Loucy (cell line): Measurements from ENCODE around the gene LHPP.

Experiments used
- H2AFZ ChIP-seq: fragments of 200-600 bp; sonication (generic); 2 replicates; pipeline ENCODE4 v1.6.0; 2016; ENCODE audit warnings: antibody characterized with exemption, mild to moderate bottlenecking, low read length, moderate library complexity
- H3F3A ChIP-seq: fragments of 200-600 bp; 2 replicates; pipeline ENCODE4 v1.6.0; 2016; ENCODE audit warnings: antibody characterized with exemption, low read depth, mild to moderate bottlenecking
- H3K27me3 ChIP-seq: fragments of 200-600 bp; sonication (generic); 2 replicates; pipeline ENCODE4 v1.6.1; 2014; ENCODE audit warnings: low read length, mild to moderate bottlenecking; ENCODE audit not compliant: insufficient read depth, poor library complexity, severe bottlenecking
- H3K36me3 ChIP-seq: fragments of 200-600 bp; sonication (generic); 2 replicates; pipeline ENCODE4 v1.6.1; 2016; ENCODE audit warnings: low read length; ENCODE audit not compliant: insufficient read depth
- H3K4me1 ChIP-seq: fragments of 200-600 bp; sonication (generic); 2 replicates; pipeline ENCODE4 v1.5.1; 2014; ENCODE audit warnings: low read length, mild to moderate bottlenecking; ENCODE audit not compliant: insufficient read depth, poor library complexity, severe bottlenecking
- H3K4me2 ChIP-seq: fragments of 200-600 bp; sonication (generic); 2 replicates; pipeline ENCODE4 v1.6.0; 2014; ENCODE audit warnings: antibody characterized with exemption, low read length, low read depth, mild to moderate bottlenecking; ENCODE audit not compliant: poor library complexity, severe bottlenecking
- H3K4me3 ChIP-seq: fragments of 200-600 bp; sonication (generic); 2 replicates; pipeline ENCODE4 v1.5.1; 2014; ENCODE audit warnings: low read length, mild to moderate bottlenecking, mixed read lengths; ENCODE audit not compliant: poor library complexity, severe bottlenecking
- H3K79me2 ChIP-seq: fragments of 200-600 bp; sonication (generic); 2 replicates; pipeline ENCODE4 v1.6.1; 2014; ENCODE audit warnings: low read length; ENCODE audit not compliant: insufficient read depth
- H3K9ac ChIP-seq: fragments of 200-600 bp; sonication (generic); 2 replicates; pipeline ENCODE4 v1.6.0; 2014; ENCODE audit warnings: mild to moderate bottlenecking, low read depth, low read length, moderate library complexity; ENCODE audit not compliant: poor library complexity, severe bottlenecking
- H3K9me2 ChIP-seq: fragments of 200-600 bp; sonication (generic); replicated peaks from 2 replicates; pipeline ENCODE4 v1.6.1; 2016; ENCODE audit warnings: low read depth, low read length, mixed read lengths
- H3K9me3 ChIP-seq: fragments of 200-600 bp; sonication (generic); 2 replicates; pipeline ENCODE4 v1.6.1; 2014; ENCODE audit warnings: mild to moderate bottlenecking, antibody characterized with exemption, low read length, low read depth; ENCODE audit not compliant: insufficient read depth
- H4K20me1 ChIP-seq: fragments of 200-600 bp; sonication (generic); 2 replicates; pipeline ENCODE4 v1.6.0; 2014; ENCODE audit warnings: antibody characterized with exemption, low read length, mild to moderate bottlenecking; ENCODE audit not compliant: insufficient read depth, poor library complexity, severe bottlenecking
- CTCF ChIP-seq: fragments of 200-600 bp; sonication (generic); conservative IDR thresholded peaks from 2 replicates; pipeline ENCODE4 v1.5.1; 2014; ENCODE audit warnings: mild to moderate bottlenecking, antibody characterized with exemption, low read length
- EZH2phosphoT487 ChIP-seq: fragments of 200-600 bp; IDR thresholded peaks from 2 replicates; pipeline ENCODE4 v1.6.1; 2018; ENCODE audit warnings: antibody characterized with exemption, mild to moderate bottlenecking, moderate library complexity, borderline replicate concordance

Gene LHPP

DNA sequence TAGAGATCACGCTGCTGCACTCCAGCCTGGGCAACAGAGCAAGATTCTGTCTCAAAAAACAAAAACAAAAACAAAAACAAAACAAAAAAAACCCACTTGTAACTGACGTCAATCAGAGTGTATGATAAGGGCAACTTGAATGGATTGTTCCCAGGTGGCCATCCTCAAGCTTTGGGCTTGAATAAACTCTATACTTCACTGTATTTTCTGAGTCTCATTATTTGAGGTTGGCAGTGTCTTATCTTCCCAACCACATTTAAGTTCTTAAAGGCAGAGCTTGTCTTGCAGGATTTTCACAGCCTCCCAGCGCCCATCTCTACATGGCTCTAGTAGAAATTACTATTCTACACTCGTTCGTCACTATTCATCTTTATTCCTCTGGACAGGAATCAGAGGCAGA lies 37.8 kb upstream of the LHPP start:
- no peak overlapping the region for H2AFZ ChIP-seq
- H3K36me3 ChIP-seq, result no peaks in the 10 kb centered on the region
- H3F3A ChIP-seq, result no peaks in the 10 kb centered on the region
- H4K20me1 ChIP-seq, result no peaks in the 10 kb centered on the region
- no peak overlapping the region for H3K4me2 ChIP-seq
- H3K4me3 ChIP-seq, result no peak overlapping the region
- no peaks in the 10 kb centered on the region for H3K79me2 ChIP-seq
- TF ChIP-seq EZH2phosphoT487 (no peak), CTCF (no peak)
- no peaks in the 10 kb centered on the region for H3K9me3 ChIP-seq
- H3K4me1 ChIP-seq, result no peaks in the 10 kb centered on the region
- no peaks in the 10 kb centered on the region for H3K27me3 ChIP-seq
- H3K9me2 ChIP-seq, result no peaks in the 10 kb centered on the region
- H3K9ac ChIP-seq, result no peak overlapping the region

- H3K4me1 ChIP-seq, result no peaks in the 10 kb centered on the region
- H3K4me3 ChIP-seq, result no peak overlapping the region
- H3K4me2 ChIP-seq, result no peak overlapping the region
- TF ChIP-seq EZH2phosphoT487 (no peak), CTCF (no peak)
- no peak overlapping the region for H3K9ac ChIP-seq
- no peaks in the 10 kb centered on the region for H3K9me3 ChIP-seq
- no peak overlapping the region for H2AFZ ChIP-seq
- H3K36me3 ChIP-seq, result no peaks in the 10 kb centered on the region
- no peaks in the 10 kb centered on the region for H4K20me1 ChIP-seq
- no peaks in the 10 kb centered on the region for H3F3A ChIP-seq
- no peaks in the 10 kb centered on the region for H3K79me2 ChIP-seq
- no peaks in the 10 kb centered on the region for H3K9me2 ChIP-seq
- no peaks in the 10 kb centered on the region for H3K27me3 ChIP-seq
Observed at GRCh38 chr10:124425227-124425962, 36.2 kb upstream of the LHPP start.

- Histone ChIP-seq H3K36me3 (no peaks in the 10 kb centered on the region), H3K4me1 (no peaks in the 10 kb centered on the region), H3K4me3 (no peak overlapping the region), H3K4me2 (no peak overlapping the region), H3K9me2 (no peaks in the 10 kb centered on the region), H3K9ac (no peak overlapping the region), H3K9me3 (no peaks in the 10 kb centered on the region), H3F3A (no peaks in the 10 kb centered on the region), H2AFZ (no peak overlapping the region), H3K27me3 (no peaks in the 10 kb centered on the region), H4K20me1 (no peaks in the 10 kb centered on the region), H3K79me2 (no peaks in the 10 kb centered on the region)
- TF ChIP-seq CTCF (no peak), EZH2phosphoT487 (no peak)
Observed at GRCh38 chr10:124428207-124428777, 33.3 kb upstream of the LHPP start.
